OCI-LY7 (cell line): ENCODE data around the gene NCKAP5. TPM values are rescaled to one million over a fixed set of nuclear protein-coding genes. Genes with fewer than 3 reads are reported as not detected.

Source experiments
- BruUV-seq: library from RNA; stranded (reverse); fragments of 400-500 nt; replicated peaks from 2 replicates; lab custom pipeline; 2021; lab: Mats Ljungman, UMichigan
- CTCF ChIA-PET: fragments of 300-600 bp; sonication (Branson Sonifier 250); formaldehyde crosslinking; loops from one replicate; lab custom pipeline; 2022; ENCODE audit warnings: antibody characterized with exemption; ENCODE audit not compliant: unreplicated experiment; lab: Charles Lee
- POLR2A ChIA-PET: fragments of 300-600 bp; sonication (Branson Sonifier 250); formaldehyde crosslinking; loops from one replicate; lab custom pipeline; 2022; ENCODE audit warnings: antibody characterized with exemption; lab: Charles Lee
- DNase-seq: peaks from one replicate; pipeline ENCODE4 v3.0.0-alpha.2; 2015; ENCODE audit warnings: low spot score
- H2AFZ ChIP-seq: fragments of 200-600 bp; sonication (generic), shearing (Covaris generic); 2 replicates; pipeline ENCODE4 v1.6.1; 2014; ENCODE audit warnings: mild to moderate bottlenecking, antibody characterized with exemption, low read length, moderate library complexity
- H3K27ac ChIP-seq: fragments of 200-600 bp; sonication (generic); 2 replicates; pipeline ENCODE4 v1.5.1; 2014; ENCODE audit warnings: mixed run types, low read depth, mild to moderate bottlenecking, moderate library complexity, low read length, inconsistent platforms; ENCODE audit not compliant: poor library complexity, severe bottlenecking
- H3K36me3 ChIP-seq: fragments of 200-600 bp; sonication (generic); 2 replicates; pipeline ENCODE4 v1.6.1; 2014; ENCODE audit warnings: mild to moderate bottlenecking, antibody characterized with exemption, low read length, moderate library complexity, mixed read lengths; ENCODE audit not compliant: insufficient read depth
- H3K4me1 ChIP-seq: fragments of 200-600 bp; sonication (generic); 2 replicates; pipeline ENCODE4 v1.5.1; 2014; ENCODE audit warnings: mild to moderate bottlenecking, low read length; ENCODE audit not compliant: insufficient read depth, poor library complexity, severe bottlenecking
- H3K4me2 ChIP-seq: fragments of 200-600 bp; sonication (generic); 2 replicates; pipeline ENCODE4 v1.6.1; 2014; ENCODE audit warnings: mild to moderate bottlenecking, low read length
- H3K4me3 ChIP-seq: fragments of 200-600 bp; sonication (generic); 2 replicates; pipeline ENCODE4 v1.5.1; 2014; ENCODE audit warnings: mild to moderate bottlenecking, low read depth, low read length; ENCODE audit not compliant: poor library complexity, severe bottlenecking
- H3K79me2 ChIP-seq: fragments of 200-600 bp; sonication (generic); 2 replicates; pipeline ENCODE4 v1.6.1; 2016; ENCODE audit warnings: low read depth, mild to moderate bottlenecking, low read length, moderate library complexity, mixed read lengths; ENCODE audit not compliant: insufficient read depth
- H3K9me2 ChIP-seq: fragments of 200-600 bp; sonication (generic); 2 replicates; pipeline ENCODE4 v1.6.1; 2016; ENCODE audit warnings: mild to moderate bottlenecking, low read length, mixed read lengths; ENCODE audit not compliant: insufficient read depth
- H3K9me3 ChIP-seq: fragments of 200-600 bp; sonication (generic); 2 replicates; pipeline ENCODE4 v1.6.1; 2014; ENCODE audit warnings: mild to moderate bottlenecking, mixed run types, low read length, mixed read lengths
- H4K20me1 ChIP-seq: fragments of 200-600 bp; sonication (generic); 2 replicates; pipeline ENCODE4 v1.6.1; 2014; ENCODE audit warnings: mild to moderate bottlenecking, antibody characterized with exemption, low read length, moderate library complexity, mixed read lengths; ENCODE audit not compliant: insufficient read depth
- CTCF ChIP-seq: fragments of 200-600 bp; sonication (generic); conservative IDR thresholded peaks from 2 replicates; pipeline ENCODE4 v1.5.1; 2014; ENCODE audit warnings: mild to moderate bottlenecking, antibody characterized with exemption, low read length, moderate library complexity, mixed read lengths
- EZH2phosphoT487 ChIP-seq: fragments of 200-600 bp; sonication (generic); IDR thresholded peaks from 2 replicates; pipeline ENCODE4 v1.6.1; 2018; ENCODE audit warnings: low read depth, borderline replicate concordance, mild to moderate bottlenecking, mixed run types, antibody characterized with exemption, low read length, moderate library complexity, mixed read lengths
- intact Hi-C: fragments of 100-400 bp; cut with micrococcal nuclease; formaldehyde crosslinking; loops from one replicate; pipeline ENCODE4 v1.10.0; 2022; ENCODE audit not compliant: unreplicated experiment
- total RNA-seq, 2 experiments: library from RNA; depleted of rRNA in 1 of 2; stranded (reverse); fragments of >200 nt in 1 of 2; shearing (Covaris generic) in 1 of 2; gene quantifications; 2 replicates each; pipeline ENCODE4 v1.2.3, GENCODE V29; 2014 to 2022

The NCKAP5 gene
- total RNA-seq, 2 experiments from 2014 or later = not detected

GRCh38 chr2:132937629-132938028 is 630.6 kb downstream of the NCKAP5 start:
- BruUV-seq = no TSS peak
- POLR2A ChIA-PET = interaction anchor here (0.7 kb wide), 1 partner anchor 26 kb away, joined by 3 read pairs; no protein-coding TSS in a partner anchor
- TF ChIP-seq EZH2phosphoT487 (no peak), CTCF (no peak)

GRCh38 chr2:132936791-132937190 is 631.5 kb downstream of the NCKAP5 start:
- Histone ChIP-seq H3K9me2 (no peaks in the 10 kb centered on the region), H3K9me3 (no peaks in the 10 kb centered on the region), H3K4me1 (no peaks in the 10 kb centered on the region), H3K36me3 (no peaks in the 10 kb centered on the region), H2AFZ (no peak overlapping the region), H3K4me3 (no peak overlapping the region), H3K4me2 (no peak overlapping the region), H3K79me2 (no peaks in the 10 kb centered on the region), H4K20me1 (no peaks in the 10 kb centered on the region), H3K27ac (no peak overlapping the region)
- ChIA-PET POLR2A (no interaction called here), CTCF (no interaction called here)
- intact Hi-C loops = no loop called here
- no peak for DNase-seq
- TF ChIP-seq EZH2phosphoT487 = no peak
- BruUV-seq = no TSS peak

More at GRCh38 chr2:132937629-132938028, 630.6 kb downstream of the NCKAP5 start:
- DNase-seq = no peak
- Histone ChIP-seq H4K20me1 (no peaks in the 10 kb centered on the region), H3K4me2 (no peak overlapping the region), H3K9me3 (no peaks in the 10 kb centered on the region), H2AFZ (no peak overlapping the region), H3K27ac (no peak overlapping the region), H3K4me3 (no peak overlapping the region), H3K36me3 (no peaks in the 10 kb centered on the region), H3K79me2 (no peaks in the 10 kb centered on the region), H3K4me1 (no peaks in the 10 kb centered on the region), H3K9me2 (no peaks in the 10 kb centered on the region)
- CTCF ChIA-PET = no interaction called here
- intact Hi-C loops = no loop called here

GRCh38 chr2:132936261-132936660 is 632.0 kb downstream of the NCKAP5 start:
- intact Hi-C loops = no loop called here
- BruUV-seq = no TSS peak
- H3K4me1 ChIP-seq = no peaks in the 10 kb centered on the region
- H3K79me2 ChIP-seq = no peaks in the 10 kb centered on the region
- DNase-seq = no peak
- ChIA-PET CTCF (no interaction called here), POLR2A (no interaction called here)
- no peaks in the 10 kb centered on the region for H3K9me3 ChIP-seq
- no peak overlapping the region for H3K4me2 ChIP-seq
- H3K36me3 ChIP-seq = no peaks in the 10 kb centered on the region
- H3K9me2 ChIP-seq = no peaks in the 10 kb centered on the region
- no peaks in the 10 kb centered on the region for H4K20me1 ChIP-seq
- no peak for TF ChIP-seq EZH2phosphoT487
- no peak for TF ChIP-seq CTCF
- H3K27ac ChIP-seq = no peak overlapping the region
- H2AFZ ChIP-seq = no peak overlapping the region
- H3K4me3 ChIP-seq = no peak overlapping the region
